ENCODE measurements around the gene BNIP2.

Gene BNIP2

DNA sequence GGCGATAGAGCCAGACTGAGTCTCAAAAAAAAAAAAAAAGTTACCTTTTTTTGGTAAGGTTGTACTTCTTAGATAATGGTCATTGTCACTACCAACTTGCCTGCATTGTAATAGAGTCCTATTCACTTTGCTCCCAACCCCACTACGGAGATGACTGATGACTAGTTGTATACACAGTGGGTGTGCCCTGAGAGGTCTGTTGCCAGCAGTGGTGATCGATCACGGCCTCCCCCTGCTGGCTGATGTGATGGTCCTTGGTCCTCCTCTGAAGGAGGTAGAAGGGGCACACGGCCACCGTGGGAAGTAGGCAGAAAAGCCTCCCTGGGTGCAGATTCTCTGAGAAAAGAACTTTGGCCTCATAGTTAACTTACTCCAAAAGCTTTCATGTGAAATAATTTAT is 66.8 kb downstream of the BNIP2 start:
- no peak for DNase-seq

- no peak for DNase-seq
Measured at GRCh38 chr15:59618406-59618805, 70.7 kb downstream of the BNIP2 start.

- no peak for DNase-seq
Measured at GRCh38 chr15:59616379-59616778, 72.7 kb downstream of the BNIP2 start.

- no peak for DNase-seq
Measured at GRCh38 chr15:59615661-59616060, 73.5 kb downstream of the BNIP2 start.

DNA sequence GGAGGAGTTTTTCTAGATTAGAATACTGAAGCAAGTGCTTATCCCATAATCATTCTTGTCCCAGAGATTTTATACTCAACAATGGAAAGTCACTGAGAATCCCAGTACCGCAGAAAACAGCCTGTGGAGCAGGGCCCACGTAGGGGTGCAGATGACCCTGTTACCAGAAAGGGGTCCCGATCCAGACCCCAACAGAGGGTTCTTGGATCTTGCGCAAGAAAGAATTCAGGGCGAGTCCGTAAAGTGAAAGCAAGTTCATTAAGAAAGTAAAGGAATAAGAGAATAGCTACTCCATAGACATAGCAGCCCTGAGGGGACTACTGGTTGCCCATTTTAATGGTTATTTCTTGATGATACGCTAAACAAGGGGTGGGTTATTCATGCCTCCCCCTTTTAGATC is 75.0 kb downstream of the BNIP2 start:
- DNase-seq: no peak

DNA sequence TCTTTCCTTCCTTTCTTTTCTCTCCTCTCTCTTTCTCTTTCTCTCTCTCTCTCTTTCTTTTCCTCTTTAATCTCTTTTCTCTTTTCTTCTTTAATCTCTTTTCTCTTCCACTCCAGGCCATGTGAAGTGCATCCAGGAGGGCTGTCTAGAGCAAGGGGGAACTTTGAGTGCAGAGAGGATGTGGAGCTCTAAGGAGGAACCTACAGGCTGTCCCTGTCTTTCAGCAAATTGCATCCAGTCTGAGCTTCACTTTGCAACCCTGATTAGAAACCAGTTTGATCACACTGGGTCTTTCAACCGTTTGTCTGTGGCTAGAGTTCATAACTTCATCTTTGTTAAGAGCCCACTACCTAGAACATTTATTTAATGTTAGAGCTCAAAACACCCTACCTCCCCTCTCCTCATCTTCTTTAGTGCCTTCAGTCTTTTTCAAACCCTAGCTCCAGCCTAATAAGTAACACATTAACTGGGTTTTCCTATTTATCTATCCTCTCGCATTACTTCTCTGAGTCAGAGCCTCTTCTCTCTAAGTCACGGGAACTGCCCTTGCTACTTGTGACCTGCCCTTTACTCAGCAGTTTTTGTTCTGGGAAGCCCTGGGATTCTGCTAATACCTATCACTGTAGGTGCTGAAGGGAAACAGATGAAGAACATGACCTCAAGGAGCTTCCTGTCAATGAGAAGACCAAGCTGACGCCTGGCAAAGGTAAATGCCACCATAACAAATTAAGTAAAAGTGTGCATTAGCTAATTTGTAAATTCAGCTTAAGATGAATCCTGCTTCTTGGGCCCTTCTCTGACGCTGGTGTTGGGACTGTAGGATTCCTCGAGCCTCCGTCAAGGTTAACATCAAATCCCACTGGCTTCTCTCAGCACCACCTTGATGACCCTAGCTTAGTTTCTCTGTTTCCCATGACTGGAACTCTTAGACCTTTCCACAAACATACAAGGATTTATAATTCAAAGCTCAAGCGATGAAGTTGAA is 77.6 kb downstream of the BNIP2 start, which contains the start of gene GCNT3:
Gene GCNT3, plus strand, starts transcription at position 508 of the 985 bp plus-strand sequence. CDS start 6,456 bp downstream, outside the sequence.
- DNase-seq: no peak

GRCh38 chr15:59609730-59610712 is 79.1 kb downstream of the BNIP2 start:
- no peak for DNase-seq
